GM12891 (cell line): ENCODE results near the gene NTSR2.

ENCODE experiments used
- POLR2A ChIP-seq: IDR thresholded peaks from 2 replicates; pipeline ENCODE4 v1.6.1; 2011; ENCODE audit warnings: low read depth, low read length, control low read depth
- POLR2AphosphoS5 ChIP-seq: IDR thresholded peaks from 2 replicates; pipeline ENCODE4 v1.6.1; 2011; ENCODE audit warnings: low read depth, low read length, control low read depth
- SPI1 ChIP-seq: IDR thresholded peaks from 2 replicates; pipeline ENCODE4 v1.6.1; 2011; ENCODE audit warnings: low read depth, low read length, control low read depth
- TAF1 ChIP-seq: IDR thresholded peaks from 2 replicates; pipeline ENCODE4 v1.6.1; 2011; ENCODE audit warnings: low read depth, low read length, control low read depth

DNA sequence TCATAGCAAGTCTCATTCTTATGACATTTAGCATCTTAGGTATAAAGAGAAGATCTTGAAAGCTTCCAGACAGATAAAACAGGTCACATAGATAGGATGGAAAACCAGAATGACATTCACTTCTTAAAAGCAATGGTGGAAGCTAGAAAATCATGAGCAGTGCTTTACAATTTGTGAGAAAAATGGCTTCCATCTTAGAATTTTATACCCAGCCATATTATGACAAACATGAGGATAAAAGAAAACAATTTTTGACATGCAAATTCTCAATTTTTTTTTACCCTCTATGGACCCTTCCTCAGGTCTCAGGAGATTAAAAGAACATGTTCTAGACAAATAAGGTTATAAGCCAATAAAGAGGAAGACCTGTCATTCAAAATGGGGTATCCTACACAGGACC, 7.1 kb downstream of the NTSR2 start:
- TF ChIP-seq POLR2A: no peak
- no peak for TF ChIP-seq POLR2AphosphoS5
- TF ChIP-seq SPI1: no peak
- TF ChIP-seq TAF1: no peak
